Mesodermal cell (in vitro differentiated cells): ENCODE data around the gene SUGP1.
"Not testable (repeated sequence)": the region's sequence is repeated elsewhere in the genome, so short reads cannot be mapped to it uniquely, and the experiment has no call there.

Experiments
- H3K27ac ChIP-seq: 2 replicates; pipeline ENCODE4 v1.7.0; 2013; ENCODE audit warnings: mild to moderate bottlenecking, low read depth, low read length, moderate library complexity; ENCODE audit not compliant: severe bottlenecking
- H3K36me3 ChIP-seq: 2 replicates; pipeline ENCODE4 v1.7.1; 2013; ENCODE audit warnings: mild to moderate bottlenecking, low read length, moderate library complexity; ENCODE audit not compliant: control insufficient read depth, insufficient read depth
- H3K4me1 ChIP-seq: one replicate; pipeline ENCODE4 v1.7.1; 2013; ENCODE audit warnings: mild to moderate bottlenecking, low read length; ENCODE audit not compliant: insufficient read depth, control insufficient read depth, poor library complexity, severe bottlenecking
- H3K4me3 ChIP-seq: 2 replicates; pipeline ENCODE4 v1.7.0; 2013; ENCODE audit warnings: low read length, control low read depth, mild to moderate bottlenecking; ENCODE audit not compliant: insufficient read depth, poor library complexity, severe bottlenecking; ENCODE audit errors: extremely low read depth
- H3K9me3 ChIP-seq: 2 replicates; pipeline ENCODE4 v1.7.1; 2013; ENCODE audit warnings: mild to moderate bottlenecking, low read length, moderate library complexity; ENCODE audit not compliant: control insufficient read depth
- WGBS, 2 experiments: methylation state at CpG; one replicate each; pipeline ENCODE4 v1.1.5; 2013; ENCODE audit warnings: missing lambda C conversion rate in 2 of 2; ENCODE audit not compliant: insufficient coverage in 2 of 2; 5-methylcytosine and 5-hydroxymethylcytosine counted together

SUGP1 gene

DNA sequence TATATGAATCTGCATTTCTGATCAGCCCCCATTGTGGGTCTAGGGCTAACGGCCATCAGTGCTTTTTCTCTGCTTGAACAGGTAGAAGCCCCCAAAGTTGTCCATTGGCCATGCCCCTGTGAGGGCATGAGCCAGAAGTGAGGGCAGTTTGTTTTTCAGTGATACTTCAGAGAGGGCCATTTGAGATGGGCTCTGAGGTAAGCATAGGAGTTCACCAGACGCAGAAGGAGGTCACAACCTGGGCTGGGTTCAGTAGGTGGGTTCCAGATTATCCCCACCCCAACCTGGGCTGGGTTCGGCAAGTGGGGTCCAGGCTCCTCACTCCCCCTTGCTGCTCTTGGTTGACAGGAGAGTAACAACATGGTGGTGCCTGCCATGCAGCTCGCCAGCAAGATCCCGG is 33.7 kb upstream of the SUGP1 start:
- 94 to 95% methylated on average over 3 to 4 of the region's 5 CpGs for WGBS, 2 experiments
- H3K4me3 ChIP-seq = no peak overlapping the region
- H3K27ac ChIP-seq = no peak overlapping the region
- no peaks in the 10 kb centered on the region for H3K4me1 ChIP-seq
- H3K9me3 ChIP-seq = no peaks in the 10 kb centered on the region
- H3K36me3 ChIP-seq = peaks cover 78% of the 10 kb centered on the region

- 97 to 98% methylated on average over 8 of the region's 8 CpGs for WGBS, 2 experiments
- Histone ChIP-seq H3K36me3 (peaks cover 89% of the 10 kb centered on the region), H3K9me3 (no peaks in the 10 kb centered on the region), H3K4me1 (no peaks in the 10 kb centered on the region), H3K27ac (no peak overlapping the region), H3K4me3 (no peak overlapping the region)
These were observed 32.5 kb upstream of the SUGP1 start for GRCh38 chr19:19352823-19353222.

DNA sequence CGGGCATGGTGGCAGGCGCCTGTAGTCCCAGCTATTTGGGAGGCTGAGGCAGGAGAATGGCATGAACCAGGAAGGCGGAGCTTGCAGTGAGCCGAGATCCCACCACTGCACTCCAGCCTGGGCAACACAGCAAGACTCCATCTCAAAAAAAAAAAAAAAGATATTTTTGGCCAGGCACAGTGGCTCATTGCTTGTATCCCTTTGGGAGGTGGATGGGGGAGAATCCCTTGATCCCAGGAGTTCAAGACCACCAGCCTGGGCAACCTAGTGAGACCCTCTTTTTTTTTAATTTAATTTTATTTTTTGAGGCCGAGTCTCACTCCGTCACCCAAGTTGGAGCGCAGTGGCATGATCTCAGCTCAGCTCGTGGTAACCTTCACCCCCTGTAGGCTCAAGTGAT is 30.4 kb upstream of the SUGP1 start:
- not testable (repeated sequence) for H3K9me3 ChIP-seq, H3K27ac ChIP-seq, H3K4me3 ChIP-seq, H3K4me1 ChIP-seq
- 87 to 100% methylated on average over 4 to 7 of the region's 8 CpGs for WGBS, 2 experiments
- peaks cover 87% of the 10 kb centered on the region for H3K36me3 ChIP-seq

- H3K36me3 ChIP-seq = peaks cover 87% of the 10 kb centered on the region
- WGBS, 2 experiments = 95 to 97% methylated on average over 6 to 7 of the region's 7 CpGs
These were observed 29.1 kb upstream of the SUGP1 start for GRCh38 chr19:19349365-19349764.

DNA sequence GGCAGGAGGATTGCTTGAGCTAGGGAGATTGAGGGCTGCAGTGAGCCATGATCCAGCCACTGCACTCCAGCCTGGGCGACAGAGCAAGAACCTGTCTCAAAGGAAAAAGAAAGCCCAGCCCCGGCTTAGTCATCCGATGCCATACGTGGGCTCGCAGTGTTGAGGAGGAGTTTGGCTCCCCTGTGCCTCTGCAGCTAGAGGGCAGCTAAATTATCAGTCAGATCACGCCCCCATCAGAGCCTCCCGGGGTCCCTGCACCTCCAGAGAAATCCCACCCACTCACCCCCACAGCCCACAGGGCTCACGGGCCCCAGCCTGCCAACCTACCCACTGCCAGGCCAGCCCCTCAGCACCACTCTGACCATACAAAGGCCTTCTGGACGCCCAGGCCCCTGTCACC is 28.0 kb upstream of the SUGP1 start:
- Histone ChIP-seq H3K4me1 (no peaks in the 10 kb centered on the region), H3K27ac (no peak overlapping the region), H3K36me3 (peaks cover 86% of the 10 kb centered on the region), H3K9me3 (no peaks in the 10 kb centered on the region), H3K4me3 (no peak overlapping the region)
- 97 to 98% methylated on average over 6 to 7 of the region's 9 CpGs for WGBS, 2 experiments

More at GRCh38 chr19:19349365-19349764, 29.1 kb upstream of the SUGP1 start:
- no peak overlapping the region for H3K4me3 ChIP-seq
- H3K4me1 ChIP-seq = no peaks in the 10 kb centered on the region
- H3K27ac ChIP-seq = no peak overlapping the region
- H3K9me3 ChIP-seq = no peaks in the 10 kb centered on the region

DNA sequence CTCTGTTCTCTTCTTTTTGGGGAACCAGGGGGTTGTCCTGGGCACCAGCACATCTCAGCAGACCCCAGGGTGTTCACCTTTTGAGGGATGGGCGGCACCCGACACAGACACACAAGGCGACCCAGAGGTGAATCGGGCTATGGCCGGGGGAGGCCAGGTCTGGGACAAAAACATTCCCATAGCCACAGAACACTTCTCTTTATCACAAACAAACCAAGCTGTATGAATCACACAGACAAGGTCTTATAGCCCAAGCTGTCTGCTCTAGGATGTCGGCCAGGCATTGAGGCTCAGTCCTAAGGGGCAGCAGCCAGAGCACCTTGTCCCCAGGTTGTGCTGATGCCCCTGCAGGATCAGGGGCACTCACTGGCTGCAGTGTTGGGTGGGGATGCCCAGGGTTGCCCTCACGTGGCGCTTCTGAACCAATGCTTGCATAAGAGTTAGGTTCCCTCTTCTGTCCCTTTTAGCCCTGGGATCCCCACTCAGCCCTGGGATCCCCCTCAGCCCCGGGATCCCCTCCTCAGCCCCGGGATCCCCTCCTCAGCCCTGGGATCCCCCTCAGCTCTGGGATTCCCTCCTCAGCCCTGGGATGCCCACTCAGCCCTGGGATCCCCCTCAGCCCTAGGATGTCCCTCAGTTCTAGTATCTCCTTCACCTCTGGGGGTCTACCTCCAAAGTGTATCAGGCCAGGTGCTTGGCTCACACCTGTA is 27.2 kb upstream of the SUGP1 start:
- peaks cover 86% of the 10 kb centered on the region for H3K36me3 ChIP-seq
- no peaks in the 10 kb centered on the region for H3K9me3 ChIP-seq
- WGBS, 2 experiments = 97 to 98% methylated on average over 4 to 6 of the region's 10 CpGs
- H3K4me3 ChIP-seq = no peak overlapping the region
- H3K4me1 ChIP-seq = no peaks in the 10 kb centered on the region
- no peak overlapping the region for H3K27ac ChIP-seq

DNA sequence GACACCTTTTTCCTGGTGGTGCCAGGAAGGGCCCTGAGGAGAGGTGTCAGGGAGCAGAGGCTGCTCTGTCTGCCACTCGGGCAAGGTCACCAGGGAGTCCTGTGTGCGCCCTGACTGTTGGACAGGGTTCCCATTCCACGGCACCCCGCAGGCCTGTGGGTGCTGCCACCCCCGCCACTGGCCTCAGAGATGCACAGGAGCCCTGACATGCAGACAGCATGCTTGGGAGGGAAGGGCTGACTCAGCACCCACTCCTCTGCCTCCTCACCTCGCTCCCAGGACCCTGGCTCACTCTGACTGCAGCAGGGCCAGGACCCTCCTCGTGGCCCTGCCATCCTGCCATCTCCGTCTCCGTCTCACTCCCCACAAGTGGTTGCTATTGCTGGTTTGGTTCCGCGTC is 25.7 kb upstream of the SUGP1 start:
- 93 to 99% methylated on average over 8 to 11 of the region's 11 CpGs for WGBS, 2 experiments
- Histone ChIP-seq H3K9me3 (no peaks in the 10 kb centered on the region), H3K36me3 (peaks cover 81% of the 10 kb centered on the region), H3K27ac (no peak overlapping the region), H3K4me3 (no peak overlapping the region), H3K4me1 (no peaks in the 10 kb centered on the region)

GRCh38 chr19:19345232-19345631 is 24.9 kb upstream of the SUGP1 start:
- Histone ChIP-seq H3K4me3 (no peak overlapping the region), H3K4me1 (no peaks in the 10 kb centered on the region), H3K36me3 (peaks cover 82% of the 10 kb centered on the region), H3K27ac (no peak overlapping the region), H3K9me3 (no peaks in the 10 kb centered on the region)
- 95 to 97% methylated on average over 20 to 21 of the region's 21 CpGs for WGBS, 2 experiments

DNA sequence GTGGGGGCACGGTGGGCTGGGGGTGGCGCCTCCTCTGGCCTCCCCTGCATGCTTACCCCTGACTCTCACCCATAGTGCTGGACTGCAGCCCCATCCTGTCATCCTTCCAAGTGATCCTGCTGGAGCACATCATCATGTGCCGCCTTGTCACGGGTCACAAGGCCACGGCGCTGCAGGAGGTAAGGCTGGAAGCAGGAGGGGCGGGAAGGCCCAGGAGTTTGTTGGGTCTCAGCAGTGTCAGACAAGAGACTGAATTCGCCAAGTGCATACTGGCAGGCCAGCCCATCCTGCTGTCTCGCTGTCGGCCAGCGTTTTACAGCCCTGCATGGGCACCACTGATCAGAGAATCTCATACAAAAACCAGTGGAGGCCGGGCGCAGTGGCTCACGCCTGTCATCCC is 23.5 kb upstream of the SUGP1 start:
- Histone ChIP-seq H3K36me3 (peaks cover 75% of the 10 kb centered on the region), H3K4me3 (no peak overlapping the region), H3K9me3 (no peaks in the 10 kb centered on the region), H3K4me1 (no peaks in the 10 kb centered on the region), H3K27ac (no peak overlapping the region)
- WGBS, 2 experiments = 86 to 92% methylated on average over 13 to 14 of the region's 14 CpGs

GRCh38 chr19:19343016-19343362 is 22.7 kb upstream of the SUGP1 start:
- Histone ChIP-seq H3K4me3 (no peak overlapping the region), H3K9me3 (no peaks in the 10 kb centered on the region), H3K36me3 (peaks cover 76% of the 10 kb centered on the region), H3K27ac (no peak overlapping the region), H3K4me1 (no peaks in the 10 kb centered on the region)
- WGBS, 2 experiments = 62% methylated on average over 6 to 7 of the region's 7 CpGs

GRCh38 chr19:19342086-19343015 is 22.0 kb upstream of the SUGP1 start:
- 67 to 71% methylated on average over 27 to 28 of the region's 28 CpGs for WGBS, 2 experiments
- H3K4me1 ChIP-seq = no peaks in the 10 kb centered on the region
- no peaks in the 10 kb centered on the region for H3K9me3 ChIP-seq
- no peak overlapping the region for H3K27ac ChIP-seq
- no peak overlapping the region for H3K4me3 ChIP-seq
- H3K36me3 ChIP-seq = peaks cover 77% of the 10 kb centered on the region
